IMR-90 (cell line): ENCODE data around the gene MTFR1L. TPM values are rescaled to one million over a fixed set of nuclear protein-coding genes. Genes with fewer than 3 reads are reported as not detected.

Source experiments
- ELK1 ChIP-seq: fragments of 150-350 bp; IDR thresholded peaks from 2 replicates; pipeline ENCODE4 v1.6.1; 2016; ENCODE audit warnings: low read depth, mild to moderate bottlenecking, low read length, moderate library complexity, borderline replicate concordance
- MAFK ChIP-seq: IDR thresholded peaks from 2 replicates; pipeline ENCODE4 v1.6.1; 2012; ENCODE audit warnings: low read depth, low read length, improper control_type of control experiment
- polyA plus RNA-seq, 3 experiments: library from polyadenylated mRNA; depleted of rRNA; stranded (reverse); fragments of >200 nt; gene quantifications; 2 replicates each; pipeline ENCODE4 v1.2.3, GENCODE V29; 2012; ENCODE audit warnings: low replicate concordance in 1 of 3
- total RNA-seq: library from RNA; depleted of rRNA; stranded (reverse); fragments of >200 nt; gene quantifications from 2 replicates; pipeline ENCODE4 v1.2.3, GENCODE V29; 2012

MTFR1L gene
- total and polyA plus RNA-seq, 2 of the 4 experiments (the other 2 are of a cell fraction), result 69.1 to 69.7 TPM

- no peak for TF ChIP-seq MAFK
- no peak for TF ChIP-seq ELK1
These were observed 20.3 kb upstream of the MTFR1L start (continued) for GRCh38 chr1:25799352-25799934.
